ENCODE measurements around the gene RPL3.

RPL3 gene

GRCh38 chr22:39349506-39349966 is 30.1 kb upstream of the RPL3 start:
- TF ChIP-seq PKNOX1 (IDR thresholded peaks at IDR 0.05) (no peak), SP1 (IDR thresholded peaks at IDR 0.05) (no peak), SUZ12 (IDR thresholded peaks at IDR 0.05) (no peak), ZNF384 (IDR thresholded peaks at IDR 0.05) (no peak), ELF4 (IDR thresholded peaks at IDR 0.05) (no peak), NFRKB (IDR thresholded peaks at IDR 0.05) (no peak), HDGF (IDR thresholded peaks at IDR 0.05; ENCODE audit: borderline replicate concordance) (no peak)
- DNase-seq (ENCODE audit: extremely low spot score), result peak; percentile 90
- ChIA-PET CTCF (interaction anchor here (0.6 to 1.3 kb wide), 2 partner anchors 18 to 249 kb away, joined by 3 read pairs; no protein-coding TSS in a partner anchor), POLR2A (interaction anchor here (1.0 to 11.4 kb wide), 8 partner anchors 9 to 183 kb away, joined by 3 to 142 read pairs (median 4); partner anchors contain the start of genes RPL3, RPS19BP1 and TAB1)

- CTCF ChIA-PET, result interaction anchor here (0.6 to 1.3 kb wide), 2 partner anchors 18 to 249 kb away, joined by 3 read pairs; no protein-coding TSS in a partner anchor
- POLR2A ChIA-PET, result interaction anchor here (1.0 to 11.4 kb wide), 8 partner anchors 10 to 183 kb away, joined by 3 to 142 read pairs (median 4); partner anchors contain the start of genes RPL3, RPS19BP1 and TAB1
- DNase-seq (ENCODE audit: extremely low spot score), result no peak
- TF ChIP-seq BHLHE40 (IDR thresholded peaks at IDR 0.05; ENCODE audit: borderline replicate concordance) (no peak), TARDBP (IDR thresholded peaks at IDR 0.05) (no peak), HDGF (IDR thresholded peaks at IDR 0.05; ENCODE audit: borderline replicate concordance) (no peak; the same call in 1 of the 2 replicates), NFRKB (IDR thresholded peaks at IDR 0.05) (no peak), FOXA1 (IDR thresholded peaks at IDR 0.05) (no peak), FOXM1 (IDR thresholded peaks at IDR 0.05; ENCODE audit: borderline replicate concordance) (no peak), ZNF384 (IDR thresholded peaks at IDR 0.05) (no peak), FOXK2 (IDR thresholded peaks at IDR 0.05) (no peak), ELF4 (IDR thresholded peaks at IDR 0.05) (no peak), CTBP1 (IDR thresholded peaks at IDR 0.05; ENCODE audit: borderline replicate concordance) (no peak), ARNT (IDR thresholded peaks at IDR 0.05) (no peak), SUZ12 (IDR thresholded peaks at IDR 0.05) (no peak), SP1 (IDR thresholded peaks at IDR 0.05) (no peak), LEF1 (IDR thresholded peaks at IDR 0.05; ENCODE audit: borderline replicate concordance) (no peak)
Measured at GRCh38 chr22:39348909-39349505, 29.6 kb upstream of the RPL3 start.

- DNase-seq (ENCODE audit: extremely low spot score), result no peak
- ChIA-PET CTCF (interaction anchor here (0.7 kb wide), 2 partner anchors 8 to 1185 kb away, joined by 3 to 11 read pairs; no protein-coding TSS in a partner anchor), POLR2A (interaction anchor here (3.6 kb wide), 1 partner anchor 27 kb away, joined by 59 read pairs; the partner anchor contains the start of gene RPL3)
Measured at GRCh38 chr22:39345231-39345630, 25.8 kb upstream of the RPL3 start.

GRCh38 chr22:39344046-39344390 is 24.6 kb upstream of the RPL3 start:
- POLR2A ChIA-PET, result interaction anchor here (0.7 to 3.6 kb wide), 8 partner anchors 9 to 687 kb away, joined by 3 to 59 read pairs (median 4); partner anchors contain the start of genes ATF4, RPL3 and TAB1
- TF ChIP-seq ZNF384 (IDR thresholded peaks at IDR 0.05), result no peak
- no peak for TF ChIP-seq TARDBP (IDR thresholded peaks at IDR 0.05)
- TF ChIP-seq SP1 (IDR thresholded peaks at IDR 0.05), result no peak
- no peak for TF ChIP-seq ELF4 (IDR thresholded peaks at IDR 0.05)
- TF ChIP-seq HDGF (IDR thresholded peaks at IDR 0.05; ENCODE audit: borderline replicate concordance), result no peak
- CTCF ChIA-PET, result interaction anchor here (0.6 to 2.8 kb wide), 10 partner anchors 10 to 73 kb away, joined by 3 to 13 read pairs (median 4); partner anchors contain the start of gene RPL3
- no peak for DNase-seq (ENCODE audit: extremely low spot score)

More at GRCh38 chr22:39345231-39345630, 25.8 kb upstream of the RPL3 start:
- TF ChIP-seq NFRKB (IDR thresholded peaks at IDR 0.05), result no peak
- no peak for TF ChIP-seq FOXM1 (IDR thresholded peaks at IDR 0.05; ENCODE audit: borderline replicate concordance)
- TF ChIP-seq ARNT (IDR thresholded peaks at IDR 0.05), result no peak
- no peak for TF ChIP-seq L3MBTL2 (conservative IDR thresholded peaks at IDR 0.05)
- no peak for TF ChIP-seq ELF4 (IDR thresholded peaks at IDR 0.05)
- no peak for TF ChIP-seq CTBP1 (IDR thresholded peaks at IDR 0.05; ENCODE audit: borderline replicate concordance)
- TF ChIP-seq HDGF (IDR thresholded peaks at IDR 0.05; ENCODE audit: borderline replicate concordance), result no peak
- no peak for TF ChIP-seq TARDBP (IDR thresholded peaks at IDR 0.05)
- no peak for TF ChIP-seq FOXA1 (IDR thresholded peaks at IDR 0.05)
- no peak for TF ChIP-seq SP1 (IDR thresholded peaks at IDR 0.05)
- TF ChIP-seq FOXK2 (IDR thresholded peaks at IDR 0.05), result no peak
- TF ChIP-seq PKNOX1 (IDR thresholded peaks at IDR 0.05), result no peak
- TF ChIP-seq ZNF384 (IDR thresholded peaks at IDR 0.05), result no peak
- no peak for TF ChIP-seq BHLHE40 (IDR thresholded peaks at IDR 0.05; ENCODE audit: borderline replicate concordance)
- TF ChIP-seq SUZ12 (IDR thresholded peaks at IDR 0.05), result no peak
- TF ChIP-seq LEF1 (IDR thresholded peaks at IDR 0.05; ENCODE audit: borderline replicate concordance), result no peak

- POLR2A ChIA-PET, result interaction anchor here (0.6 to 3.6 kb wide), 9 partner anchors 10 to 687 kb away, joined by 3 to 59 read pairs (median 4); partner anchors contain the start of genes ATF4, RPL3 and TAB1
- no peak for TF ChIP-seq LEF1 (IDR thresholded peaks at IDR 0.05; ENCODE audit: borderline replicate concordance)
- no peak for TF ChIP-seq SUZ12 (IDR thresholded peaks at IDR 0.05)
- no peak for TF ChIP-seq FOXA1 (IDR thresholded peaks at IDR 0.05)
- no peak for TF ChIP-seq FOXM1 (IDR thresholded peaks at IDR 0.05; ENCODE audit: borderline replicate concordance)
- no peak for TF ChIP-seq ZNF384 (IDR thresholded peaks at IDR 0.05)
- no peak for TF ChIP-seq ELF4 (IDR thresholded peaks at IDR 0.05)
- no peak for TF ChIP-seq BHLHE40 (IDR thresholded peaks at IDR 0.05; ENCODE audit: borderline replicate concordance)
- TF ChIP-seq ARNT (IDR thresholded peaks at IDR 0.05), result no peak
- no peak for TF ChIP-seq FOXK2 (IDR thresholded peaks at IDR 0.05)
- no peak for TF ChIP-seq SP1 (IDR thresholded peaks at IDR 0.05)
- no peak for TF ChIP-seq L3MBTL2 (conservative IDR thresholded peaks at IDR 0.05)
- no peak for TF ChIP-seq PKNOX1 (IDR thresholded peaks at IDR 0.05)
- TF ChIP-seq HDGF (IDR thresholded peaks at IDR 0.05; ENCODE audit: borderline replicate concordance), result no peak
- no peak for TF ChIP-seq NFRKB (IDR thresholded peaks at IDR 0.05)
- TF ChIP-seq CTBP1 (IDR thresholded peaks at IDR 0.05; ENCODE audit: borderline replicate concordance), result no peak
- TF ChIP-seq TARDBP (IDR thresholded peaks at IDR 0.05), result no peak
- CTCF ChIA-PET, result interaction anchor here (0.6 to 2.8 kb wide), 10 partner anchors 9 to 74 kb away, joined by 3 to 13 read pairs (median 4); partner anchors contain the start of gene RPL3
- DNase-seq (ENCODE audit: extremely low spot score), result peak; percentile 81
Measured at GRCh38 chr22:39343259-39344045, 24.0 kb upstream of the RPL3 start.

All from HEK293T (cell line).